GM20000 (cell line): ENCODE measurements around the gene LRRC25.

Experiments
- DNase-seq: peaks from one replicate; pipeline ENCODE4 v3.0.0; 2012; ENCODE audit warnings: low spot score
- CTCF ChIP-seq: IDR thresholded peaks from 2 replicates; pipeline ENCODE4 v1.5.1; 2012; ENCODE audit warnings: mild to moderate bottlenecking, control low read depth; ENCODE audit errors: extremely low read depth, missing control alignments

Gene LRRC25

GRCh38 chr19:18390065-18390907 is 7.1 kb downstream of the LRRC25 start:
- TF ChIP-seq CTCF = no peak
- DNase-seq = no peak

GRCh38 chr19:18389726-18390064 is 7.7 kb downstream of the LRRC25 start:
- DNase-seq = no peak
- no peak for TF ChIP-seq CTCF

- no peak for TF ChIP-seq CTCF
- DNase-seq = no peak
These were observed 8.3 kb downstream of the LRRC25 start for GRCh38 chr19:18388960-18389725.

GRCh38 chr19:18388100-18388959 is 9.1 kb downstream of the LRRC25 start:
- peak; percentile 98 for TF ChIP-seq CTCF
- DNase-seq = peak; percentile 92

GRCh38 chr19:18386543-18387271 is 10.7 kb downstream of the LRRC25 start:
- no peak for TF ChIP-seq CTCF
- no peak for DNase-seq

GRCh38 chr19:18385675-18386542 is 11.5 kb downstream of the LRRC25 start, which contains the start of gene GDF15:
Gene GDF15, plus strand, starts transcription at chr19:18386158. Its CDS starts 32 bp downstream, at chr19:18386190.
- peak; percentile 70 for DNase-seq

More at GRCh38 chr19:18385675-18386542, 11.5 kb downstream of the LRRC25 start, which contains the start of gene GDF15:
- peak; percentile 62 for TF ChIP-seq CTCF
